ENCODE data around the gene BMP6.

DNA sequence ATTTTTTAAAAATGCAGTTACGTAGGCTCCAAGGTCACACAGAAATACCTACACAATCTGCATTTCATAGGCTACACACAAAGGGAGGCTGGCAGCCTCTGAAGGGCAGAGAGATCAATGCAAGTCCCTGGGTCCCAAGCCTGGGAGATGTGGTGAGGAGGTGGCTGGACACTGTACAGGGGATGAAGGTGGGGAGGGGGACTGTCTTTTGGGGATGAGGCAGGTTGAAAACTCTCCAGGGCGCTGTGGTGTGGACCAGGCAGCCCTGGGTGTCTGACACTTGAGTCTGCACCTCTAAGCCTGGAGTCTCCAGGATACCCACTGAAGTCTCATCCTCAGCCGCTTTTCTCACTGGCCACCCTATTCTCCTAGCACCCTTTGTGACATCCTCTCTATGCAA is 160.2 kb downstream of the BMP6 start:
- TF ChIP-seq EZH2 (IDR thresholded peaks at IDR 0.05; ENCODE audit: low read length, unreplicated experiment) (no peak), CTCF (conservative IDR thresholded peaks at IDR 0.05; ENCODE audit: low read depth, low read length) (no peak)

Measured in PC-3 (cell line).